H1 (cell line): ENCODE data around the gene FAM53B. TPM values are rescaled to one million over a fixed set of nuclear protein-coding genes. Genes with fewer than 3 reads are reported as not detected.

Experiments
- CTCF ChIA-PET: fragments of 300-600 bp; sonication (Branson Sonifier 250); formaldehyde crosslinking; loops from one replicate; lab custom pipeline; 2021; ENCODE audit not compliant: partially characterized antibody; lab: Charles Lee
- POLR2A ChIA-PET: fragments of 300-600 bp; sonication (Branson Sonifier 250); formaldehyde crosslinking; loops from one replicate; lab custom pipeline; 2021; ENCODE audit warnings: inconsistent platforms; ENCODE audit not compliant: partially characterized antibody; lab: Charles Lee
- DNase-seq, 2 experiments: peaks; one replicate each; pipeline versions ENCODE4 v3.0.0 to v3.0.0-alpha.2; 2010 to 2022; ENCODE audit warnings: low spot score in 2 of 2, low read depth in 1 of 2, mixed read lengths in 1 of 2
- FAIRE-seq: peaks from 2 replicates; lab custom pipeline; 2011; peaks lifted over from hg19 to GRCh38; lab: Jason Lieb, UNC
- H2AFZ ChIP-seq: 2 replicates; pipeline ENCODE4 v1.8.1; 2012; ENCODE audit warnings: low read length, inconsistent platforms
- H2AK5ac ChIP-seq: 2 replicates; pipeline ENCODE4 v1.6.1; 2013; ENCODE audit warnings: low read depth, low read length
- H2BK120ac ChIP-seq: replicated peaks from 2 replicates; pipeline ENCODE3; 2013; ENCODE audit warnings: low read depth, low read length, inconsistent platforms
- H2BK12ac ChIP-seq: 2 replicates; pipeline ENCODE4 v1.6.1; 2013; ENCODE audit warnings: low read depth, low read length
- H2BK15ac ChIP-seq: 2 replicates; pipeline ENCODE4 v1.6.1; 2013; ENCODE audit warnings: low read length
- H2BK20ac ChIP-seq: 2 replicates; pipeline ENCODE4 v1.6.1; 2013; ENCODE audit warnings: low read length
- H2BK5ac ChIP-seq: 2 replicates; pipeline ENCODE4 v1.6.1; 2013; ENCODE audit warnings: low read depth, low read length
- H3K14ac ChIP-seq: 2 replicates; pipeline ENCODE4 v1.6.1; 2013; ENCODE audit warnings: inconsistent platforms; ENCODE audit not compliant: insufficient read length
- H3K18ac ChIP-seq: 2 replicates; pipeline ENCODE4 v1.6.1; 2013; ENCODE audit warnings: low read length; ENCODE audit errors: extremely low read depth
- H3K23ac ChIP-seq: 2 replicates; pipeline ENCODE4 v1.6.1; 2013; ENCODE audit warnings: inconsistent platforms; ENCODE audit not compliant: insufficient read length
- H3K23me2 ChIP-seq: 2 replicates; pipeline ENCODE4 v1.6.1; 2013; ENCODE audit warnings: low read depth, low read length
- H3K27ac ChIP-seq: 2 replicates; pipeline ENCODE4 v1.6.1; 2011; ENCODE audit warnings: low read depth, low read length, inconsistent platforms
- H3K27me3 ChIP-seq, 4 experiments: replicated peaks in 1 of 4; 1 replicate in 1 of 4; 2 replicates in 3 of 4; pipeline versions ENCODE4 v1.6.1 to v1.8.1; 2011 to 2013; ENCODE audit warnings: low read length in 3 of 4, mild to moderate bottlenecking in 3 of 4, inconsistent platforms in 2 of 4, mixed read lengths in 2 of 4, moderate library complexity in 1 of 4; ENCODE audit not compliant: control insufficient read depth in 3 of 4, insufficient read depth in 3 of 4; ENCODE audit errors: extremely low read depth in 1 of 4
- H3K36me3 ChIP-seq, 4 experiments: 2 replicates each; pipeline versions ENCODE4 v1.6.1 to v1.8.1; 2011 to 2013; ENCODE audit warnings: mild to moderate bottlenecking in 4 of 4, low read length in 3 of 4, moderate library complexity in 2 of 4, control low read depth in 1 of 4, inconsistent platforms in 1 of 4; ENCODE audit not compliant: insufficient read depth in 4 of 4, control insufficient read depth in 2 of 4
- H3K4ac ChIP-seq: replicated peaks from 2 replicates; pipeline ENCODE3; 2013; ENCODE audit warnings: low read length, low read depth, mixed read lengths, inconsistent platforms; ENCODE audit not compliant: insufficient read length
- H3K4me1 ChIP-seq, 4 experiments: replicated peaks in 1 of 4; 1 replicate in 1 of 4; 2 replicates in 3 of 4; pipeline versions ENCODE4 v1.6.1 to v1.8.1; 2011 to 2013; ENCODE audit warnings: low read length in 3 of 4, inconsistent platforms in 2 of 4, mixed read lengths in 1 of 4; ENCODE audit not compliant: insufficient read depth in 4 of 4, control insufficient read depth in 3 of 4
- H3K4me2 ChIP-seq, 2 experiments: 2 replicates each; pipeline versions ENCODE4 v1.6.1 to v1.8.1; 2011 to 2013; ENCODE audit warnings: low read depth in 2 of 2, low read length in 2 of 2, control low read depth in 1 of 2, inconsistent platforms in 1 of 2, mild to moderate bottlenecking in 1 of 2; ENCODE audit not compliant: insufficient read depth in 1 of 2
- H3K4me3 ChIP-seq, 4 experiments: fragments of 200-600, 300-600 bp in 1 of 4; sonication (generic), shearing (Covaris generic), sonication (Bioruptor Twin) in 1 of 4; 2 replicates each; pipeline versions ENCODE4 v1.5.1 to v1.8.1; 2011 to 2016; ENCODE audit warnings: low read length in 4 of 4, low read depth in 3 of 4, control low read depth in 2 of 4, inconsistent platforms in 2 of 4, mild to moderate bottlenecking in 2 of 4, mixed read lengths in 1 of 4, moderate library complexity in 1 of 4; ENCODE audit not compliant: insufficient read depth in 2 of 4; ENCODE audit errors: extremely low read depth in 1 of 4
- H3K56ac ChIP-seq: replicated peaks from 2 replicates; pipeline ENCODE3; 2013; ENCODE audit warnings: low read depth, mild to moderate bottlenecking, mixed read lengths, low read length, inconsistent platforms; ENCODE audit not compliant: insufficient read length
- H3K79me1 ChIP-seq: 2 replicates; pipeline ENCODE4 v1.6.1; 2013; ENCODE audit warnings: low read depth, low read length, control low read depth
- H3K79me2 ChIP-seq, 2 experiments: 2 replicates each; pipeline versions ENCODE4 v1.6.1 to v1.8.1; 2012 to 2013; ENCODE audit warnings: low read length in 2 of 2, mild to moderate bottlenecking in 2 of 2, inconsistent platforms in 1 of 2; ENCODE audit not compliant: insufficient read depth in 2 of 2, control insufficient read depth in 1 of 2
- H3K9ac ChIP-seq, 4 experiments: replicated peaks in 1 of 4; 1 replicate in 1 of 4; 2 replicates in 3 of 4; pipeline versions ENCODE4 v1.6.1 to v1.8.1; 2011 to 2013; ENCODE audit warnings: low read depth in 3 of 4, low read length in 3 of 4, control low read depth in 2 of 4, mild to moderate bottlenecking in 2 of 4, moderate library complexity in 2 of 4, inconsistent platforms in 1 of 4; ENCODE audit errors: extremely low read depth in 1 of 4
- H3K9me3 ChIP-seq, 2 experiments: 2 replicates each; pipeline versions ENCODE4 v1.6.1 to v1.8.1; 2012 to 2013; ENCODE audit warnings: mild to moderate bottlenecking in 2 of 2, moderate library complexity in 2 of 2, control low read depth in 1 of 2, inconsistent platforms in 1 of 2, low read depth in 1 of 2, low read length in 1 of 2, mixed read lengths in 1 of 2; ENCODE audit not compliant: insufficient read depth in 2 of 2
- H4K20me1 ChIP-seq, 2 experiments: replicated peaks in 1 of 2; 2 replicates each; pipeline versions ENCODE3 to v1.8.1; 2011 to 2013; ENCODE audit warnings: inconsistent platforms in 2 of 2, low read length in 2 of 2, mild to moderate bottlenecking in 1 of 2; ENCODE audit not compliant: insufficient read depth in 2 of 2, control insufficient read depth in 1 of 2
- H4K5ac ChIP-seq: 2 replicates; pipeline ENCODE4 v1.6.1; 2013; ENCODE audit warnings: low read length, low read depth, mixed read lengths, inconsistent platforms; ENCODE audit not compliant: insufficient read length
- H4K8ac ChIP-seq: 2 replicates; pipeline ENCODE4 v1.8.0; 2013; ENCODE audit warnings: mild to moderate bottlenecking, moderate library complexity, low read length, inconsistent platforms; ENCODE audit not compliant: insufficient read depth; ENCODE audit errors: extremely low read depth
- H4K91ac ChIP-seq: replicated peaks from 2 replicates; pipeline ENCODE3; 2013; ENCODE audit warnings: low read length, mixed read lengths, inconsistent platforms; ENCODE audit not compliant: insufficient read length
- CBX8 ChIP-seq: fragments of 300-800, 300-1000 bp; sonication (generic); IDR thresholded peaks from 2 replicates; pipeline ENCODE4 v1.7.1; 2016; ENCODE audit warnings: low read depth, low read length, borderline replicate concordance
- CHD2 ChIP-seq: IDR thresholded peaks from 2 replicates; pipeline ENCODE4 v1.6.1; 2012; ENCODE audit warnings: low read length, improper control_type of control experiment
- CTBP2 ChIP-seq: IDR thresholded peaks from 2 replicates; pipeline ENCODE4 v1.7.0; 2011; ENCODE audit warnings: borderline replicate concordance, mild to moderate bottlenecking, moderate library complexity, mixed read lengths, low read length; ENCODE audit not compliant: insufficient read depth, insufficient read length
- GTF2F1 ChIP-seq: IDR thresholded peaks from 2 replicates; pipeline ENCODE4 v1.6.1; 2012; ENCODE audit warnings: low read depth, low read length, improper control_type of control experiment, borderline replicate concordance
- HDAC2 ChIP-seq, 2 experiments: fragments of 300-600 bp in 1 of 2; sonication (generic) in 1 of 2; IDR thresholded peaks; 2 replicates each; pipeline ENCODE4 v1.6.1; 2011 to 2012; ENCODE audit warnings: low read depth in 2 of 2, low read length in 2 of 2, mild to moderate bottlenecking in 2 of 2, moderate library complexity in 2 of 2, borderline replicate concordance in 1 of 2, inconsistent platforms in 1 of 2
- JUND ChIP-seq: IDR thresholded peaks from 2 replicates; pipeline ENCODE4 v1.6.1; 2011; ENCODE audit warnings: mild to moderate bottlenecking, improper control_type of control experiment, low read length
- POLR2A ChIP-seq, 2 experiments: IDR thresholded peaks; 1 replicate in 1 of 2; 2 replicates in 1 of 2; pipeline ENCODE4 v1.6.1; 2011; ENCODE audit warnings: low read depth in 2 of 2, low read length in 2 of 2, mild to moderate bottlenecking in 2 of 2; ENCODE audit errors: control extremely low read depth in 1 of 2
- RBBP5 ChIP-seq: IDR thresholded peaks from 2 replicates; pipeline ENCODE4 v1.7.1; 2012; ENCODE audit warnings: low read depth, mild to moderate bottlenecking, inconsistent platforms, low read length, moderate library complexity, borderline replicate concordance
- RFX5 ChIP-seq: IDR thresholded peaks from 2 replicates; pipeline ENCODE4 v1.6.1; 2011; ENCODE audit warnings: low read depth, low read length, improper control_type of control experiment, borderline replicate concordance
- TAF7 ChIP-seq: optimal IDR thresholded peaks from 2 replicates; pipeline ENCODE3; 2011; ENCODE audit warnings: low read depth, mild to moderate bottlenecking, inconsistent platforms, low read length, moderate library complexity, borderline replicate concordance
- USF2 ChIP-seq: IDR thresholded peaks from 2 replicates; pipeline ENCODE4 v1.6.1; 2011; ENCODE audit warnings: low read length, improper control_type of control experiment
- YY1 ChIP-seq: IDR thresholded peaks from 2 replicates; pipeline ENCODE4 v1.6.1; 2011; ENCODE audit warnings: low read depth, mild to moderate bottlenecking, low read length
- ZNF274 ChIP-seq: IDR thresholded peaks from 2 replicates; pipeline ENCODE4 v1.7.0; 2012; ENCODE audit warnings: low read length, borderline replicate concordance; ENCODE audit errors: extremely low read depth
- WGBS, 2 experiments: shearing (Covaris generic) in 1 of 2; methylation state at CpG; one replicate each; pipeline versions ENCODE4 v1.1.6 to v1.1.7; 2013 to 2015; ENCODE audit warnings: low lambda C conversion rate in 2 of 2, mixed read lengths in 2 of 2, inconsistent platforms in 1 of 2, low coverage in 1 of 2, missing lambda C conversion rate in 1 of 2; ENCODE audit not compliant: insufficient replicate concordance in 2 of 2, insufficient coverage in 1 of 2, insufficient read length in 1 of 2; ENCODE audit errors: extremely low coverage in 1 of 2, missing lambda C conversion rate in 1 of 2; 5-methylcytosine and 5-hydroxymethylcytosine counted together
- polyA plus RNA-seq, 7 experiments: library from polyadenylated mRNA; depleted of rRNA in 3 of 7; stranded (reverse) in 5 of 7; unstranded in 2 of 7; fragments of >200 nt in 5 of 7; fragments of 200-250 nt in 2 of 7; gene quantifications; 1 replicate in 5 of 7; 2 replicates in 1 of 7; 4 replicates in 1 of 7; pipeline versions ENCODE4 v1.2.1 to v1.2.3, GENCODE V29; 2011 to 2013; ENCODE audit warnings: missing spikeins in 2 of 7, mixed read lengths in 2 of 7
- total RNA-seq: library from RNA; stranded (reverse); fragmentation: NEBNext Ultra II Directional; extraction: Animal tissue kit (Norgen Biotek cat#: 25700); gene quantifications from 2 replicates; pipeline ENCODE4 v1.2.1, GENCODE V29; 2021

FAM53B gene
- total and polyA plus RNA-seq, 2 of the 8 experiments (the other 6 are each of a cell fraction or from before 2014, with no cell fraction given) = 5.3 to 14.4 TPM

- WGBS, 2 experiments = 63% methylated on average over 2 of the region's 2 CpGs; no CpG with 5 or more reads in 1 of the 2 experiments
- no peak overlapping the region for H3K23ac ChIP-seq
- H3K56ac ChIP-seq = no peak overlapping the region
- H3K79me1 ChIP-seq = peaks cover 2% of the 10 kb centered on the region
- POLR2A ChIA-PET = no interaction called here
- no peaks in the 10 kb centered on the region; a peak in 1 of 8 replicates for H3K36me3 ChIP-seq
- H3K23me2 ChIP-seq = no peaks in the 10 kb centered on the region
- H2BK20ac ChIP-seq = no peak overlapping the region
- no peak overlapping the region for H3K14ac ChIP-seq
- H3K79me2 ChIP-seq = no peaks in the 10 kb centered on the region
- no peak overlapping the region for H3K18ac ChIP-seq
- peaks cover 0 to 3% (median 0%) of the 10 kb centered on the region in 4 experiments; a peak in 2 of 7 replicates for H3K4me1 ChIP-seq
- H2BK15ac ChIP-seq = no peak overlapping the region
- no peak overlapping the region for H2BK120ac ChIP-seq
- no peak overlapping the region for H3K4me3 ChIP-seq
- H3K9ac ChIP-seq = no peak overlapping the region
- no peak overlapping the region for H4K5ac ChIP-seq
- DNase-seq = no peak
- no peak overlapping the region for H2BK5ac ChIP-seq
- no peaks in the 10 kb centered on the region for H3K9me3 ChIP-seq
- no peak for FAIRE-seq
- H3K4me2 ChIP-seq = no peak overlapping the region
- no peak overlapping the region for H2AFZ ChIP-seq
- no peak overlapping the region for H4K91ac ChIP-seq
- no peak overlapping the region for H3K4ac ChIP-seq
- H3K27ac ChIP-seq = no peak overlapping the region
- H4K20me1 ChIP-seq = peaks cover 0 to 4% of the 10 kb centered on the region in 2 experiments
- CTCF ChIA-PET = interaction anchor here (0.7 to 3.4 kb wide), 4 partner anchors 8 to 76 kb away, joined by 3 to 10 read pairs (median 7); no protein-coding TSS in a partner anchor
- no peak overlapping the region for H2BK12ac ChIP-seq
- no peak overlapping the region for H2AK5ac ChIP-seq
- H3K27me3 ChIP-seq = no peaks in the 10 kb centered on the region
- peak overlapping the region; percentile 7; the same call in 1 of the 2 replicates for H4K8ac ChIP-seq
- TF ChIP-seq YY1 = no peak
- no peak for TF ChIP-seq RFX5
- TF ChIP-seq ZNF274 = no peak
- no peak for TF ChIP-seq CHD2
- TF ChIP-seq JUND = no peak
- TF ChIP-seq USF2 = no peak
- TF ChIP-seq TAF7 = no peak
- TF ChIP-seq HDAC2 (IDR thresholded peaks at IDR 0.05; ENCODE audit: borderline replicate concordance in 1 of 2, low read depth in 2 of 2, low read length in 2 of 2) = no peak
- TF ChIP-seq POLR2A (IDR thresholded peaks at IDR 0.05; ENCODE audit: control extremely low read depth in 1 of 2, low read depth in 2 of 2, low read length in 2 of 2) = no peak
- TF ChIP-seq GTF2F1 = no peak
- no peak for TF ChIP-seq CTBP2
- no peak for TF ChIP-seq RBBP5
- no peak for TF ChIP-seq CBX8
These were observed 79.1 kb downstream of the FAM53B start for GRCh38 chr10:124665091-124665490.
